Measurements from ENCODE around the gene PLEKHF1. TPM values are rescaled to one million over a fixed set of nuclear protein-coding genes. Genes with fewer than 3 reads are reported as not detected.
A peak's percentile ranks its signal among the peaks of the same experiment; 100 is the strongest.

PLEKHF1 gene
- total RNA-seq, 4 donors from 2014 or later, result 69.1 to 164 (median 135) TPM

DNA sequence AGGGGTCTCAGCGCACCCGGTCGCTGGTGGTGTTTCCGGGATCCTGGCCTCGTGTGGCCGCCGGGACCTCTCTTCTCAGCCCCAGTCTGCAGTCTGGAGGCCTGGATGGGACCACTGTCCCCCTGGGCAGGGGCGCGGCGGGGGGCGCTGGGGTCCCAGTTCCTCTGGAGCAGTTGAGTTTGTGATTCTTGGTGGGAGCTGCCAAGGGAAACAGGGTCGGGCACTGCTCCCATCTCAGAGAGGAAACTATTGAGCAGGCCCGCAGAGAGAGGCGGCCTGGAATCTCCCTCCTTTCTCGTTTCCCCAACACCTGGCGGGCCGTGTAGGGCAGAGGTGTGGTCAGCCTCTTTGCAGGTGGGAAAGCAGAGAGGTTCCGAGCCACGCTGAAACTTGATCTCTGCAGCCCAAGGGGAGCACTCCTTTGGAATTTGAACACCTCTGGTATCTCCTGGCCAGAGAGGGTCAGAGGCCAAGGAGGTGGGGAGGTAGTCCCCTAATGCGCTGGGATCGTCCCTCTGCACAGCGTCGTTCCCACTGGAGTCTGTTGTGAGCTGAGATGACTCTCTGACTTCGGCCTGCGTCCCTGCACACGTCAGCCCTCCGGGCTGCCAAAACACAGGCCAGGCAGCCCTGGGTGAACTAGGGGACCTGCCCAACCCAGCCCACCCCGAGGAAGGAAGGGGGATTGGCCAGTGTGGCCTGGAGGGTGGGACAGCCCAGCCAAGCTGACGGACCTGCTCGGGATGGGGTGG lies 741 bp downstream of the PLEKHF1 start:
- in situ Hi-C loops (cut with MboI; ENCODE audit: low sequenced_read_pairs in 4 of 4), result loop anchor here in 2 of 4 donors (10.0 kb wide), 1 partner anchor 49 kb away; the partner anchor contains the start of gene C19orf12 (in 2 of the 2)
- intact Hi-C loops (cut with DNase I; ENCODE audit: low total_unique reads), result loop anchor here (1.0 to 5.0 kb wide), 4 partner anchors 22 to 1159 kb away; no protein-coding TSS in a partner anchor
- Histone ChIP-seq H3K4me1 (peaks cover 63 to 73% of the 10 kb centered on the region in 2 donors), H3K27me3 (no peaks in the 10 kb centered on the region), H3K4me3 (peak overlapping the region; percentile 94 to 99 (median 97)), H3K27ac (peak overlapping the region; percentile 94 to 100 (median 98)), H3K36me3 (no peaks in the 10 kb centered on the region), H3K9me3 (no peaks in the 10 kb centered on the region)
- DNase-seq, result peak; percentile 56 to 81
- no peak for TF ChIP-seq CTCF (IDR thresholded peaks at IDR 0.05 in 4 of 5, conservative IDR thresholded peaks at IDR 0.05 in 1 of 5)
- TF ChIP-seq POLR2A (IDR thresholded peaks at IDR 0.05), result peak; percentile 77 to 89
- peak; percentile 44 to 45 for ATAC-seq

DNA sequence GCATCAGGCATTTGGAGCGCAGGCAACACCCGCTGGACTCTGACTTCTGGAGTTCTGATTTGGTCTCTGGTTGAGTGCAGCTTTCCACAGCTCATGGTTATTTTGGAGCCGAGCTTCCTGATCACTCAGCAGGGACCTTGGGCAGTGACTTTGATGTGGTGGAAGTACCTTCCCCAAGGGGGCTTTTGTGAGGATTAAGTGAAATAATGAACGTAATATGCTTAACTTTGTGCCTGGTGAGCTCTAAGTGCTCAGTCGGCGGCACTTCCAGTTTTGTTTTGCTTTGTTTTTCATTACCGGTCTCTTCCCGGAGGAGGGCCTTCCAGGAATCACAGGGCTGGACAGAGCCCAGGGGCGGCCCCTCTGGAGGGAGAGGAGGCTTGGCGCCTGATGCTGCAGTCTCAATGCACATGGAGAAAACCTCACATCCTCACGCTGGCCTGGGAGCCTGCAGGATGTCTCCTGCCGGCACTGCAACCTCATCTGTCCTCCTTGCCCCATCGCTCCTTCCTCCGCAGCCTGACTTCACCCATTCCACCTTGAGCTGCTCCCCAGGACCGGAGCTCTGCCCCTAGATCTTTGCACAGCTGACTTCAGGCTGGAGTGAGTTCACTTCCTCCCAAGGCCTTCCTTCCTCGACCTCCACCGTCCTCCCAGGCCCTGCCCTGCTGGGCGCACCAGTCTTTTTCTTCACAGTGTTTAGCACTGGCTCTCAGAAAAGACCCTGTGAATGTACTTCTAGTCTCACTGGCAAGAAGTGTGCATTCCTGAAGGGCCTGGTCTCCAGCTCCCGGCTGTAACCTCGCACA lies 1.5 kb downstream of the PLEKHF1 start:
- Histone ChIP-seq H3K27me3 (no peaks in the 10 kb centered on the region), H3K4me3 (peak overlapping the region; percentile 94 to 99 (median 97)), H3K4me1 (peaks cover 71 to 79% of the 10 kb centered on the region in 2 donors), H3K9me3 (no peaks in the 10 kb centered on the region), H3K36me3 (no peaks in the 10 kb centered on the region), H3K27ac (peak overlapping the region; percentile 94 to 100 (median 98))
- TF ChIP-seq CTCF (IDR thresholded peaks at IDR 0.05 in 4 of 5, conservative IDR thresholded peaks at IDR 0.05 in 1 of 5) (no peak), POLR2A (IDR thresholded peaks at IDR 0.05) (peak in 1 of 2 donors; percentile 77)
- in situ Hi-C loops (cut with MboI; ENCODE audit: low sequenced_read_pairs in 4 of 4) (loop anchor here in 2 of 4 donors (10.0 kb wide), 1 partner anchor 48 kb away; the partner anchor contains the start of gene C19orf12 (in 2 of the 2)), intact Hi-C loops (cut with DNase I; ENCODE audit: low total_unique reads) (loop anchor here (1.0 to 5.0 kb wide), 2 partner anchors 22 to 1159 kb away; no protein-coding TSS in a partner anchor)
- peak in 1 of 2 donors; percentile 3 for ATAC-seq
- DNase-seq, result peak in 1 of 2 donors; percentile 61

DNA sequence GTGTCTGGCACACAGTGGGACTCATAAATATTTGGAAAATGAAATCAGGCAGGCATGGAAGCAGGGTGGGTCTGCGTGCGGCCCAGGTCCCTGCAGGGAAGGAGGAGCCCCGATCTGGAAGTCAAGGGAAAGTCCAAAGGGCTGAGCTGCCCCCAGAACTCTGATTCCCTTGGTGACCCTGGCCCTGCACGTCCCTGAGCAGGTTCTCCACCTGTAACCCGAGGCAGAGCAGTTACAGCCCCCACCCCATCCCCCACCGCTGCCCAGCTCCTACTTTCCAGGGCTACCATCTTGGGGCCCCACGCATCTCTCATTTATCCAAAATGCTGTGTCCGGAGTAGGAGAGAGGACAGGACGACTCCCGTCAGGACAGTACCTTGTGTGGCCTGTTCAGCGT lies 2.1 kb downstream of the PLEKHF1 start:
- ATAC-seq, result no peak
- Histone ChIP-seq H3K27me3 (no peaks in the 10 kb centered on the region), H3K4me3 (peak overlapping the region; percentile 94 to 99 (median 97)), H3K36me3 (no peaks in the 10 kb centered on the region), H3K27ac (peak overlapping the region; percentile 94 to 100 (median 98)), H3K9me3 (no peaks in the 10 kb centered on the region), H3K4me1 (peaks cover 72 to 79% of the 10 kb centered on the region in 2 donors)
- DNase-seq, result peak in 1 of 2 donors; percentile 52
- in situ Hi-C loops (cut with MboI; ENCODE audit: low sequenced_read_pairs in 4 of 4) (loop anchor here in 2 of 4 donors (10.0 kb wide), 1 partner anchor 47 kb away; the partner anchor contains the start of gene C19orf12 (in 2 of the 2)), intact Hi-C loops (cut with DNase I; ENCODE audit: low total_unique reads) (loop anchor here (5.0 kb wide), 1 partner anchor 1160 kb away; no protein-coding TSS in a partner anchor)
- TF ChIP-seq POLR2A (IDR thresholded peaks at IDR 0.05) (no peak), CTCF (IDR thresholded peaks at IDR 0.05 in 4 of 5, conservative IDR thresholded peaks at IDR 0.05 in 1 of 5) (peak in 1 of 5 experiments; percentile 7)

GRCh38 chr19:29667901-29668341 lies 2.7 kb downstream of the PLEKHF1 start:
- no peak for TF ChIP-seq POLR2A (IDR thresholded peaks at IDR 0.05)
- TF ChIP-seq CTCF (IDR thresholded peaks at IDR 0.05 in 4 of 5, conservative IDR thresholded peaks at IDR 0.05 in 1 of 5), result peak in 3 of 5 experiments; percentile 16 to 39 (median 22)
- Histone ChIP-seq H3K9me3 (no peaks in the 10 kb centered on the region), H3K36me3 (no peaks in the 10 kb centered on the region), H3K27me3 (no peaks in the 10 kb centered on the region), H3K4me1 (peaks cover 72 to 79% of the 10 kb centered on the region in 2 donors), H3K27ac (peak overlapping the region; percentile 94 to 100 (median 98)), H3K4me3 (peak overlapping the region; percentile 94 to 99 (median 97))
- no peak for ATAC-seq
- intact Hi-C loops (cut with DNase I; ENCODE audit: low total_unique reads), result loop anchor here (5.0 kb wide), 1 partner anchor 1161 kb away; no protein-coding TSS in a partner anchor
- in situ Hi-C loops (cut with MboI; ENCODE audit: low sequenced_read_pairs in 4 of 4), result loop anchor here in 2 of 4 donors (10.0 kb wide), 1 partner anchor 47 kb away; the partner anchor contains the start of gene C19orf12 (in 2 of the 2)
- DNase-seq, result peak in 1 of 2 donors; percentile 63

Data from gastrocnemius medialis (tissue), 4 donors.